ENCODE measurements around the gene HSPG2. TPM values are rescaled to one million over a fixed set of nuclear protein-coding genes. Genes with fewer than 3 reads are reported as not detected.

The HSPG2 gene
- total RNA-seq, 1 donor from 2014 or later: 197 TPM

- Mint-ChIP-seq H3K27ac (ENCODE audit: unreplicated experiment) (no peak overlapping the region), H3K4me1 (ENCODE audit: unreplicated experiment) (peaks cover 26% of the 10 kb centered on the region), H3K4me3 (ENCODE audit: unreplicated experiment) (no peak overlapping the region), H3K36me3 (ENCODE audit: unreplicated experiment) (no peaks in the 10 kb centered on the region), H3K27me3 (ENCODE audit: unreplicated experiment) (no peaks in the 10 kb centered on the region), H3K9me3 (ENCODE audit: unreplicated experiment) (no peaks in the 10 kb centered on the region)
- TF ChIP-seq CTCF (IDR thresholded peaks at IDR 0.05): no peak
- DNase-seq (ENCODE audit: extremely low spot score, unreplicated experiment): no peak
Measured at GRCh38 chr1:21774835-21775549, 162.1 kb downstream of the HSPG2 start.

- Mint-ChIP-seq H3K36me3 (ENCODE audit: unreplicated experiment) (no peaks in the 10 kb centered on the region), H3K4me3 (ENCODE audit: unreplicated experiment) (no peak overlapping the region), H3K27ac (ENCODE audit: unreplicated experiment) (no peak overlapping the region), H3K27me3 (ENCODE audit: unreplicated experiment) (no peaks in the 10 kb centered on the region), H3K9me3 (ENCODE audit: unreplicated experiment) (no peaks in the 10 kb centered on the region), H3K4me1 (ENCODE audit: unreplicated experiment) (peaks cover 25% of the 10 kb centered on the region)
- no peak for TF ChIP-seq CTCF (IDR thresholded peaks at IDR 0.05)
- no peak for DNase-seq (ENCODE audit: extremely low spot score, unreplicated experiment)
Measured at GRCh38 chr1:21773585-21773984, 163.5 kb downstream of the HSPG2 start.

Other genes starting within 250 kb of the HSPG2 start
- gene USP48, start 154.2 kb downstream of the HSPG2 start, total RNA-seq: 71.4 and 73.6 TPM in 2 replicates
- not detected in 2 replicates for gene LDLRAD2, start 125.0 kb downstream of the HSPG2 start, total RNA-seq
- not detected in 2 replicates for gene CELA3B, start 39.7 kb upstream of the HSPG2 start, total RNA-seq
- gene CELA3A, start 64.3 kb upstream of the HSPG2 start, total RNA-seq: not detected in 2 replicates
- gene CDC42, start 115.4 kb upstream of the HSPG2 start, total RNA-seq: 214 and 216 TPM in 2 replicates
- 0.13 and 0.19 TPM in 2 replicates for gene WNT4, start 205.8 kb upstream of the HSPG2 start, total RNA-seq